ENCODE results near the gene NAXD.
A peak's percentile ranks its signal among the peaks of the same experiment; 100 is the strongest.
"Not testable (repeated sequence)": the region's sequence is repeated elsewhere in the genome, so short reads cannot be mapped to it uniquely, and the experiment has no call there.

The NAXD gene

DNA sequence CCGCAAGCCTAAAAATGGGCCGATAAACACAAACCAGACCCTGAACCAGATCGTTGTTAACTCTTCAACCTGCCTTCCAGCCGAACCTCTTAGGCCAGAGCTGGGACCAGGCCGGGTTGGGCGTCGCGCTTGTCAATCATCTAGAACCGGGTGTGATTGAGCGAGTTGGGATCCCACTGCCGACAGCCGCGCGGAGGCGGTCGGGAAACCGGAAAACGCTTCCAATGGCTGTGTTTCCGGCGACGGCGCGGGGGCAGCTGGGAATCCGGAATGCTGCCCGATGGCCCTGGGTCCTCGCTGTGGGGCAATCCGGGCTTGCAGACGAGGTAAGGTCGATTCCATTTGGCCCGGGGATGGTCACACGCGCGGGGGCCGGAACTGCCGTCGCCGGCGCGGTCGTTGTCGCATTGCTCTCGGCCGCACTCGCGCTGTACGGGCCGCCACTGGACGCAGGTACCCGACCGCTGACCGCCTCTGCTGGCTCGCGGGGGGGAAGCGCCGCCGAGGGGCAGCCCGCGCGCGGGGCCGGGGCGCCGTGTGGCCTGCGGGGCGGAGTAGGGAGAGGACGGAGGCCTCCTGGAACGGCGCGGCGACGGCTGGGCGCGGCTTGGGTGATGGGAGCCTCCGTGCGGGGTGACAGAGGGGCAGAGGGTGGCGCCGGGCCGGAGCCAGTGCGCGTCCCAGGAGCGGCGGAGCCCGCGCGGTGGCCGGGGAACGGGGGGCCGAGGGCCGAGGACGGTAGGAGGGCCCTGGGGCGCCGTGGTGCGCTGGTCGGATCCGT, at the start of gene NAXD:
Gene NAXD, plus strand, starts transcription at position 224 of the 781 bp plus-strand sequence. Its CDS starts 57 bp downstream, at position 281.
- H3K36me3 ChIP-seq (ENCODE audit: insufficient read depth, low read length) = no peaks in the 10 kb centered on the region
- peak within 1 kb of the TSS; percentile 92 for H3K9ac ChIP-seq (ENCODE audit: insufficient read length)
- H3K27ac ChIP-seq = no peak within 1 kb of the TSS
- peak within 1 kb of the TSS; percentile 87 for H3K4me3 ChIP-seq
- H3K9me3 ChIP-seq (ENCODE audit: low read depth, low read length) = no peaks in the 10 kb centered on the region
- DNase-seq (ENCODE audit: low read depth, low spot score) = peak; percentile 50
- TF ChIP-seq POLR2AphosphoS5 (IDR thresholded peaks at IDR 0.05; ENCODE audit: borderline replicate concordance, low read depth, low read length) = peak; percentile 83
- TF ChIP-seq EZH2 (IDR thresholded peaks at IDR 0.05) = no peak
- TF ChIP-seq FOXP2 (optimal IDR thresholded peaks at IDR 0.05; ENCODE audit: control extremely low read depth, extremely low read length, insufficient read depth) = no peak

DNA sequence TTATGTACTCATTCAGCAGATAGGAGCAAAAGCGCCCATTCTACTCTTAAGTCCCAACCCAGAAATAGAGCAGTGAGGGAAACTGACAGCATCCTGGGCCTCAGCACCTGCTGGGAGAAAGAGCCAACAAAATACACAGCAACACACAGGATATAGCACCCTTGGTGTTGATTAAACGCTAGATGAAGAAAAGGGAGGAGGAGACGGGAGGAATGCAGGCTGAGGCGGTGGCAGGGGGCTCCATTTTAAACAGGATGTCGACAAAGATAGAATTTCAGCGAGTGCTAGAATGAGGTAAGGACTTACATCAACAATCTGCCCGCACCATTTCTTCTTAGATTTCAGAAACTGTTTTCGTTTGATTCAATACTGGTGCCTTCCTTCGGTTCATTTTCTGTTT, 49.2 kb upstream of the NAXD start:
- no peak overlapping the region for H3K4me3 ChIP-seq
- no peak overlapping the region for H3K9ac ChIP-seq (ENCODE audit: insufficient read length)
- H3K9me3 ChIP-seq (ENCODE audit: low read depth, low read length) = no peaks in the 10 kb centered on the region
- TF ChIP-seq POLR2AphosphoS5 (IDR thresholded peaks at IDR 0.05; ENCODE audit: borderline replicate concordance, low read depth, low read length) (no peak), EZH2 (IDR thresholded peaks at IDR 0.05) (no peak), FOXP2 (optimal IDR thresholded peaks at IDR 0.05; ENCODE audit: control extremely low read depth, extremely low read length, insufficient read depth) (no peak)
- no peaks in the 10 kb centered on the region for H3K36me3 ChIP-seq (ENCODE audit: insufficient read depth, low read length)
- no peak for DNase-seq (ENCODE audit: low read depth, low spot score)
- H3K27ac ChIP-seq = no peak overlapping the region

- no peak for DNase-seq (ENCODE audit: low read depth, low spot score)
- Histone ChIP-seq H3K9me3 (ENCODE audit: low read depth, low read length) (no peaks in the 10 kb centered on the region), H3K27ac (no peak overlapping the region), H3K9ac (ENCODE audit: insufficient read length) (no peak overlapping the region), H3K4me3 (no peak overlapping the region), H3K36me3 (ENCODE audit: insufficient read depth, low read length) (no peaks in the 10 kb centered on the region)
- TF ChIP-seq POLR2AphosphoS5 (IDR thresholded peaks at IDR 0.05; ENCODE audit: borderline replicate concordance, low read depth, low read length) (no peak), EZH2 (IDR thresholded peaks at IDR 0.05) (no peak), FOXP2 (optimal IDR thresholded peaks at IDR 0.05; ENCODE audit: control extremely low read depth, extremely low read length, insufficient read depth) (no peak)
Measured at GRCh38 chr13:110568612-110569011, 46.7 kb upstream of the NAXD start.

DNA sequence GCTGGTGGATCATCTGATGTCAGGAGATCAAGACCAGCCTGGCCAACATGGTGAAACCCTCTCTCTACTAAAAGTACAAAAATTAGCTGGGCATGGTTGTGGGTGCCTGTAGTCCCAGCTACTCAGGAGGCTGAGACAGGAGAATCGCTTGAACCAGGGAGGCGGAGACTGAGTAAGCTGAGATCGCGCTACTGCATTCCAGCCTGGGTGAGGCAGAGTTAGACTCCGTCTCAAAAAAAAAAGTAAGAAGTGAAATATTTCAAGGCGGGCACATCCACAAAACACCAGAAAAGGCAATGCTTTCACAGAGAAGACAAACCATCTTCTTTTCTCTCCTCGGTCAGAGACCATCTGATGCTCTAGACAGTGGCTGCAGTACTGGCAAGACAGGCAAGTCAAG, 45.4 kb upstream of the NAXD start:
- H3K27ac ChIP-seq; H3K9me3 ChIP-seq (ENCODE audit: low read depth, low read length); H3K36me3 ChIP-seq (ENCODE audit: insufficient read depth, low read length); H3K4me3 ChIP-seq; DNase-seq (ENCODE audit: low read depth, low spot score); H3K9ac ChIP-seq (ENCODE audit: insufficient read length): not testable (repeated sequence)

DNA sequence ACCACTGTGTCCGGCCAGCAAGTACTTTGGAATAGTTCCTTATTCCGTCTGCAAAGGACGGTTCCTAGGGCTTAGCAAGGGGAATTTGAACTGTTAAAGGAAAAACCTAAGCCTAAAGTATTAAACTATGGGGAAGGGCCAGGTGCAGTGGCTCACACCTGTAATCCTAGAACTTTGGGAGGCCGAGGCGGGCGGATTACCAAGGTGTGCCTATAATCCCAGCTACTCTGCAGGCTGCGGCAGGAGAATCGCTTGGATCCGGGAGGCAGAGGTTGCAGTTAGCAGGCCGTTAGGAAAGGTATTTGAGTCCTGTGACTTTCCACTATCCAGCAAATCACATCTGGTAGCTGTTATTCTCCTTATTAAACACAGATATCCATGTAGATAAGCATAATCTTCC, 44.5 kb upstream of the NAXD start:
- H3K9me3 ChIP-seq (ENCODE audit: low read depth, low read length) = no peaks in the 10 kb centered on the region
- no peak overlapping the region for H3K27ac ChIP-seq
- DNase-seq (ENCODE audit: low read depth, low spot score) = no peak
- H3K36me3 ChIP-seq (ENCODE audit: insufficient read depth, low read length) = no peaks in the 10 kb centered on the region
- TF ChIP-seq EZH2 (IDR thresholded peaks at IDR 0.05) (no peak), FOXP2 (optimal IDR thresholded peaks at IDR 0.05; ENCODE audit: control extremely low read depth, extremely low read length, insufficient read depth) (no peak), POLR2AphosphoS5 (IDR thresholded peaks at IDR 0.05; ENCODE audit: borderline replicate concordance, low read depth, low read length) (no peak)
- no peak overlapping the region for H3K9ac ChIP-seq (ENCODE audit: insufficient read length)
- H3K4me3 ChIP-seq = no peak overlapping the region

GRCh38 chr13:110571896-110572777, 43.2 kb upstream of the NAXD start:
- no peak for DNase-seq (ENCODE audit: low read depth, low spot score)
- TF ChIP-seq EZH2 (IDR thresholded peaks at IDR 0.05) (no peak), FOXP2 (optimal IDR thresholded peaks at IDR 0.05; ENCODE audit: control extremely low read depth, extremely low read length, insufficient read depth) (no peak), POLR2AphosphoS5 (IDR thresholded peaks at IDR 0.05; ENCODE audit: borderline replicate concordance, low read depth, low read length) (no peak)
- no peak overlapping the region for H3K9ac ChIP-seq (ENCODE audit: insufficient read length)
- H3K27ac ChIP-seq = no peak overlapping the region
- H3K9me3 ChIP-seq (ENCODE audit: low read depth, low read length) = no peaks in the 10 kb centered on the region
- no peaks in the 10 kb centered on the region for H3K36me3 ChIP-seq (ENCODE audit: insufficient read depth, low read length)
- no peak overlapping the region for H3K4me3 ChIP-seq

DNA sequence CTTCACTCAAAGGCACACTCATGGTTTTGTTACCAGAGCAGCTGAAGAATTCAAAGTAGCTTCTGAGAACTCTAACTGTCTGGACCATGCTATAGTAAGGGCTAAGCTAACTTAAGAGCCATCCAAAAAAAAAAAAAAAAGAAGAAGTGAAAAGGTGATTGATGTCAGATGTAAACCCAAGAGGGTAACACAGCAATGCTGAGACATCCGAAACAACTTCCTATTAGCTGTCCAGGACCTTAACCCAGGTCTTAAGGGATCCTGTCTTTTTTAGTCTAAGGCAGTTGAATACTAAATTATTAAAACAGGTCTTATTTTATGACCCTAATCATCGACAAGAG, 42.6 kb upstream of the NAXD start:
- no peak for TF ChIP-seq FOXP2 (optimal IDR thresholded peaks at IDR 0.05; ENCODE audit: control extremely low read depth, extremely low read length, insufficient read depth)
- no peak for TF ChIP-seq EZH2 (IDR thresholded peaks at IDR 0.05)
- no peak for TF ChIP-seq POLR2AphosphoS5 (IDR thresholded peaks at IDR 0.05; ENCODE audit: borderline replicate concordance, low read depth, low read length)
- H3K27ac ChIP-seq = no peak overlapping the region
- H3K9ac ChIP-seq (ENCODE audit: insufficient read length) = no peak overlapping the region
- no peak overlapping the region for H3K4me3 ChIP-seq
- H3K36me3 ChIP-seq (ENCODE audit: insufficient read depth, low read length) = no peaks in the 10 kb centered on the region
- no peak for DNase-seq (ENCODE audit: low read depth, low spot score)
- no peaks in the 10 kb centered on the region for H3K9me3 ChIP-seq (ENCODE audit: low read depth, low read length)

DNA sequence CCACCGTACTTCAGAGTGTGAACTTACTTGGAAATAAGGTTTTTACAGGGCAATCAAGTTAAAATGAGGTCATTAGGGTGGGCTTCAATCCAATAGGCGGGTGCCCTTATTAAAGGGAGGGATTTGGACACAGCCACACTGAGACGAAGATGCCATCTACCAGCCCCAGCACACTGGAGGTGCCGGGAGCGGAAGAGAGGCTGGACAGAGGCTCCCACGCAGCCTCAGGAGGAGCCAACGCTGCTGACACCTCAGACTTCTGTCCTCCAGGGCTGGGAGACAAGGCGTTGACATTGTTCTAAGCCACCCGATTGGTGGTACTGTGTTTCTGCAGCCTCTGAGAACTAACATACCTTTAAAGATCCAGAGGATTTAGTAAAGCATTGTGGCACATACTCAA, 41.2 kb upstream of the NAXD start:
- H3K4me3 ChIP-seq = no peak overlapping the region
- H3K36me3 ChIP-seq (ENCODE audit: insufficient read depth, low read length) = no peaks in the 10 kb centered on the region
- no peak for DNase-seq (ENCODE audit: low read depth, low spot score)

More for the DNA sequence above, 41.2 kb upstream of the NAXD start:
- Histone ChIP-seq H3K9ac (ENCODE audit: insufficient read length) (no peak overlapping the region), H3K9me3 (ENCODE audit: low read depth, low read length) (no peaks in the 10 kb centered on the region), H3K27ac (no peak overlapping the region)
- TF ChIP-seq FOXP2 (optimal IDR thresholded peaks at IDR 0.05; ENCODE audit: control extremely low read depth, extremely low read length, insufficient read depth) (no peak), EZH2 (IDR thresholded peaks at IDR 0.05) (no peak), POLR2AphosphoS5 (IDR thresholded peaks at IDR 0.05; ENCODE audit: borderline replicate concordance, low read depth, low read length) (no peak)

Data from SK-N-MC (cell line).